Measurements from ENCODE around the gene SLC1A2. TPM values are rescaled to one million over a fixed set of nuclear protein-coding genes. Genes with fewer than 3 reads are reported as not detected.

Gene SLC1A2
- total and polyA plus RNA-seq, 3 donors from 2014 or later = 0.74 to 7.5 (median 1.1) TPM

DNA sequence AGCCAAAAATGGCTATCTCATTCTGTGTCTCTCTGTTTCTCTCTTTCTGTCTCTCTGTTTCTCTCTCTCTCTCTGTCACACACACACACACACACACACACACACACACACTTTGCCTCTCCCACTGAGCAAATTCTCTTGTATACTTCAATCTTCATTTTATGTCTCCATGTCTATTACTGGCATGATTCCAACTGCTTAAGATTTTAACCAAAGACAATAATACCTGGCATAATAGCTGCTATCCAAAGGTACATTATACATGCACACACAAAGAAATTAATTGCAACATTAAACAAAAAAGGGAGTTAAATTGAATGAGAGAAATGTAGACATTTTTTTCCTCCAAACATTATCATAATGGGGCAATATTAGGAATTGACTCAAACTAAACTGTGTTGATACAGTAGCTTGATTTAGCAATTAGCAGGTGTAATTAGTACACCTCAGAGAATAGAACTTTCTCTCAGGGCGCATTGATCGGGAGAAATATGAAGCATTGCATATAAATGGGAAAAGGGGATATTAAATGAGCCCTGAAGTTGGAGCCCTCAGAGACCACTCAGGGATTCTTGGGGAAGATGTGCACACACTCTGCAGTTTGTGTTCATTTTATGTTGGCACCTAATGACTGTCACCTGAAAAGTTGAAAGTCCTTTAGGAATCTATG lies 17.4 kb upstream of the SLC1A2 start:
- H3K36me3 ChIP-seq (ENCODE audit: low read depth, missing control alignments) = no peaks in the 10 kb centered on the region
- intact Hi-C loops (cut with DNase I; ENCODE audit: low total_unique reads) = no loop called here
- no peaks in the 10 kb centered on the region for H3K4me1 ChIP-seq
- WGBS, 2 donors = 92 to 96% methylated on average over 2 of the region's 2 CpGs
- DNase-seq = no peak
- no peak overlapping the region for H3K4me3 ChIP-seq
- no peaks in the 10 kb centered on the region for H3K9me3 ChIP-seq
- TF ChIP-seq, protein P1, sequence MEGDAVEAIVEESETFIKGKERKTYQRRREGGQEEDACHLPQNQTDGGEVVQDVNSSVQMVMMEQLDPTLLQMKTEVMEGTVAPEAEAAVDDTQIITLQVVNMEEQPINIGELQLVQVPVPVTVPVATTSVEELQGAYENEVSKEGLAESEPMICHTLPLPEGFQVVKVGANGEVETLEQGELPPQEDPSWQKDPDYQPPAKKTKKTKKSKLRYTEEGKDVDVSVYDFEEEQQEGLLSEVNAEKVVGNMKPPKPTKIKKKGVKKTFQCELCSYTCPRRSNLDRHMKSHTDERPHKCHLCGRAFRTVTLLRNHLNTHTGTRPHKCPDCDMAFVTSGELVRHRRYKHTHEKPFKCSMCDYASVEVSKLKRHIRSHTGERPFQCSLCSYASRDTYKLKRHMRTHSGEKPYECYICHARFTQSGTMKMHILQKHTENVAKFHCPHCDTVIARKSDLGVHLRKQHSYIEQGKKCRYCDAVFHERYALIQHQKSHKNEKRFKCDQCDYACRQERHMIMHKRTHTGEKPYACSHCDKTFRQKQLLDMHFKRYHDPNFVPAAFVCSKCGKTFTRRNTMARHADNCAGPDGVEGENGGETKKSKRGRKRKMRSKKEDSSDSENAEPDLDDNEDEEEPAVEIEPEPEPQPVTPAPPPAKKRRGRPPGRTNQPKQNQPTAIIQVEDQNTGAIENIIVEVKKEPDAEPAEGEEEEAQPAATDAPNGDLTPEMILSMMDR (IDR thresholded peaks at IDR 0.05) = no peak
- TF ChIP-seq POLR2A (IDR thresholded peaks at IDR 0.05) = no peak
- H3K27me3 ChIP-seq = no peaks in the 10 kb centered on the region
- H3K27ac ChIP-seq = no peak overlapping the region

- intact Hi-C loops (cut with DNase I; ENCODE audit: low total_unique reads) = no loop called here
- 75 to 83% methylated on average over 3 of the region's 3 CpGs for WGBS, 2 donors
- Histone ChIP-seq H3K4me3 (no peak overlapping the region), H3K27ac (no peak overlapping the region), H3K9me3 (no peaks in the 10 kb centered on the region), H3K4me1 (no peaks in the 10 kb centered on the region), H3K27me3 (no peaks in the 10 kb centered on the region), H3K36me3 (ENCODE audit: low read depth, missing control alignments) (no peaks in the 10 kb centered on the region)
- no peak for DNase-seq
- TF ChIP-seq, protein P1 (IDR thresholded peaks at IDR 0.05) = no peak
- TF ChIP-seq POLR2A (IDR thresholded peaks at IDR 0.05) = no peak
Observed at GRCh38 chr11:35433588-35433987, 14.2 kb upstream of the SLC1A2 start.

DNA sequence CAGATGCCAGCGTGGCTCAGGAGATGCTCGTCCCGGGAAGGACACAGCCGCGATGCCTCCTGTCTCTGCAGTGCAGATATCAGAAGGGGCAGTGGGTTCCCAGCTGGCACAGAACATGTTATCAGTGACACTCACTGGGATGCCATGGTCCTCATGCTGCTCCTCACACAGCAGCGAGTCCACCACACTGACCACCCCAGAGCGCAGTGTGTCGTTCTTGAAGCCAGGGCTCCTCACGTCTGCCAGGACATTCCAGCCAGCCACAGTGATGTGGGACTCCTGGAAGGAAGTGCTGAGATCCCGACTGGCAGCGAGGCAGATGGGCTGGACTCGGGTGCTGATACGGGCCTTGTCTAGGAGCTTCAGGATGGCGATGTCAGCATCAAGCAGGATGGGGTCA lies 13.1 kb upstream of the SLC1A2 start:
- Histone ChIP-seq H3K4me1 (no peaks in the 10 kb centered on the region), H3K36me3 (ENCODE audit: low read depth, missing control alignments) (no peaks in the 10 kb centered on the region), H3K4me3 (no peak overlapping the region), H3K27ac (no peak overlapping the region), H3K27me3 (no peaks in the 10 kb centered on the region), H3K9me3 (no peaks in the 10 kb centered on the region)
- WGBS, 2 donors = 94 to 98% methylated on average over 9 to 14 of the region's 14 CpGs
- no peak for DNase-seq
- intact Hi-C loops (cut with DNase I; ENCODE audit: low total_unique reads) = no loop called here
- TF ChIP-seq, protein P1 (IDR thresholded peaks at IDR 0.05) = no peak
- TF ChIP-seq POLR2A (IDR thresholded peaks at IDR 0.05) = no peak

GRCh38 chr11:35427071-35427470 lies 7.7 kb upstream of the SLC1A2 start:
- Histone ChIP-seq H3K27ac (no peak overlapping the region), H3K36me3 (ENCODE audit: low read depth, missing control alignments) (no peaks in the 10 kb centered on the region), H3K9me3 (no peaks in the 10 kb centered on the region), H3K4me1 (no peaks in the 10 kb centered on the region), H3K4me3 (no peak overlapping the region), H3K27me3 (no peaks in the 10 kb centered on the region)
- 39 to 54% methylated on average over 3 of the region's 3 CpGs for WGBS, 2 donors
- DNase-seq = no peak
- intact Hi-C loops (cut with DNase I; ENCODE audit: low total_unique reads) = no loop called here
- TF ChIP-seq POLR2A (IDR thresholded peaks at IDR 0.05) = no peak
- TF ChIP-seq, protein P1 (IDR thresholded peaks at IDR 0.05) = no peak

DNA sequence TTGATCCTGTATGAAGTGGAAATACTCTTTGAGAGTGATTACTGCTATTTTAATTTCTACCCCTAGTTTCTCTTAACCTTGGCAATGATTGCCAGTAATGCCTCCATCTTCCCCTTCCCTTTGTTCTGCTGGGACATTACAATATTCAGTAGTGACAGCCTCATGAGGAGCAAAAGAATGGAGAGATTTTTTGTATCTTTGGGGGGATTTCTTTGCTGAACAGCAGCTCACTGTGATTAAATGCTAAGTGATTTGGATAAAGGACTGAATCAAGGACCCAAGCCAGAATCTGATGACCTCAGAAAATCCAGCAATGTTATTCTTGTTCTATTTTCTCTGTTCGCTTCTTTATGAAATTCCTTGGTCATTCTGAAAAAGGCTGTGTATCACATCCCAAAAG lies 7.0 kb upstream of the SLC1A2 start:
- Histone ChIP-seq H3K27ac (no peak overlapping the region), H3K27me3 (no peaks in the 10 kb centered on the region), H3K4me3 (no peak overlapping the region), H3K4me1 (no peaks in the 10 kb centered on the region), H3K36me3 (ENCODE audit: low read depth, missing control alignments) (no peaks in the 10 kb centered on the region), H3K9me3 (no peaks in the 10 kb centered on the region)
- intact Hi-C loops (cut with DNase I; ENCODE audit: low total_unique reads) = no loop called here
- no peak for DNase-seq
- TF ChIP-seq, protein P1 (IDR thresholded peaks at IDR 0.05) = no peak
- TF ChIP-seq POLR2A (IDR thresholded peaks at IDR 0.05) = no peak
- 50 to 60% methylated on average over 1 of the region's 1 CpG for WGBS, 2 donors
